NCI-H524 treated with DMSO at 0.1 percent for 48 hours (cell line): ENCODE results near the gene ETHE1.

Source experiments
- DNase-seq: peaks from one replicate; lab custom pipeline; 2025; lab: John Stamatoyannopoulos, UW

ETHE1 gene

DNA sequence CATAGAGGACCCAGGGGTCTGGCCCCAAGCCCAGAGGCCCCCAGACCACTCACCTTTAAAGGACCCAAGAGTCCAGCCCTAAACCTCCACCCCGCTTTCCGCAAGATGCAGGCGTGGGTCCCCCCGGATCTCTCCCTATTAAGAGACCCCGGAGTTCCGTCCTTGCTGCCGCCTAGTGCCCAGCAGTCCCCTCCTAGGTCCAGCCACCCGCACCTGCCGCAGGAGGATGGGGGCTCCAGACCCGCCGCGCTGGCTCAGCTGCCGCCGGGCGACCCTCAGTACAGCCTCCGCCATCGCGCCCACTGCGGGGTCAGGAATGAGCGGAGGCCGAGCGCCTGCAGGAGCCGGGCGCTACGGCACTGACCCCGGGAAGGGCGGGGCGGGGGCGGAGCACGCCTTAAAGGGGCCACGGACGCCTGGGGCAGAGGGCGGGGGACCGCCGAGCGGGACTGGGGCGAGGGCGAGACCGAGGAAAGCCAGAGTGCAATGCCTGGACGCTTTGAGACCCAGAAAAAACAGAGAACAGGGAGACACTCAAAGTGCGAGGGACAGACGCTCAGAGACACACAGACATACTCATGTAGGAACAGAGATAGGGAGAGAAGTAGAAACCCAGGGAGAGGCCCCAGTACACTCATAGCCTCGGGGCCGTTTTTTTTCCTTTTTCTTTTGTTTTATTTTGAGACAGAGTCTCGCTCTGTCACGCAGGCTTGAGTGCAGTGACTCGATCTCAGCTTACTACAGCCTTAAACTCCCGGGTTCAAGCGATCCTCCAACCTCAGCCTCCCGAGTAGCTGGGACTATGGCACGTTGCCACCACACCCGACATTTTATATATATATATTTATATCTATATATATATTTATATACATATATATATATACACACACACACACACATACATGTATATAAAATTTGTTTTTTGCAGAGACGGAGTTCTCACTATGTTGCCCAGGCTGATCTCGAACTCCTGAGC is at the start of gene ETHE1:
Gene ETHE1, minus strand, starts transcription at position 318 of the 976 bp plus-strand sequence. Its CDS starts 24 bp downstream, at position 294.
- no peak for DNase-seq

DNA sequence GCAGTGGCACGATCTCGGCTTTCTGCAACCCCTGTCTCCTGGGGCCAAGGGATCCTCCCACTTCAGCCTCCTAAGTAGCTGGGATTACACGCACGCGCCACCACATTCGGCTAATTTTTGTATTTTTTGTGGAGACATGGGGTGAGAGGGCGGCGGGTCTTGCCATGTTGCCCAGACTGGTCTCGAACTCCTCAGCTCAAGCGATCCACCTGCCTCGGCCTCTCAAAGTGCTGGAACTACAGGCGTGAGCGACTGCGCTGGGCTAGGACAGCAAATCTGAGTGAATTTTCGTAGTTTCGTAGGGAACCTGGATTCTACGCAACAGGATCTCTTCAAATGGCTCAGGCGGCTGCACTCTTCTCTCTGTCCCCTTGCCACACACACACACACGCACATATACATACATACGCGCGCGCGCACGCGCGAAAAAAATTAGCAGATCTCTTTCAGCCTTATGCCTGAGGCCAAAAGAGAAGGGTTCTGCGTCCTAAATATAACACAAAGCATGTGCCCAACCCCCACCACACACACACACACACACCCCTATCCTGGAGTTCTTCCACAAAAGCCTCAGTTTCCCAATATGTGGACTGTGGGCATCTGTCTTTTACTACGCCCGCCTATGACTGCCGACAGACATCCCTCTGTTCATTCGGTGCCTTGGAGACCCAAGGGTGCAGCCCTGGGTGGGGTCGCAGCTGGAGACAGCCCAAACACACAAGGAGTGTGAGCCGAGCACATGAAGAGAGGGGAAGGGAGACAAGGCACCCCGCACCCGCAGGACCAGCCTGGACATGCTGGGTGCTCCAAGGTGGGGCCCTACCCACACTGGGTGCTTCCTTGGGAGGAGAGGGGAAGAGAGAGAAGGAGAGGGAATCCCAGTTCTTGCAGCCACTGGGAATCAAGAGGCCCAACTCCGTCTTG is 49.2 kb upstream of the ETHE1 start:
- DNase-seq, result no peak

DNA sequence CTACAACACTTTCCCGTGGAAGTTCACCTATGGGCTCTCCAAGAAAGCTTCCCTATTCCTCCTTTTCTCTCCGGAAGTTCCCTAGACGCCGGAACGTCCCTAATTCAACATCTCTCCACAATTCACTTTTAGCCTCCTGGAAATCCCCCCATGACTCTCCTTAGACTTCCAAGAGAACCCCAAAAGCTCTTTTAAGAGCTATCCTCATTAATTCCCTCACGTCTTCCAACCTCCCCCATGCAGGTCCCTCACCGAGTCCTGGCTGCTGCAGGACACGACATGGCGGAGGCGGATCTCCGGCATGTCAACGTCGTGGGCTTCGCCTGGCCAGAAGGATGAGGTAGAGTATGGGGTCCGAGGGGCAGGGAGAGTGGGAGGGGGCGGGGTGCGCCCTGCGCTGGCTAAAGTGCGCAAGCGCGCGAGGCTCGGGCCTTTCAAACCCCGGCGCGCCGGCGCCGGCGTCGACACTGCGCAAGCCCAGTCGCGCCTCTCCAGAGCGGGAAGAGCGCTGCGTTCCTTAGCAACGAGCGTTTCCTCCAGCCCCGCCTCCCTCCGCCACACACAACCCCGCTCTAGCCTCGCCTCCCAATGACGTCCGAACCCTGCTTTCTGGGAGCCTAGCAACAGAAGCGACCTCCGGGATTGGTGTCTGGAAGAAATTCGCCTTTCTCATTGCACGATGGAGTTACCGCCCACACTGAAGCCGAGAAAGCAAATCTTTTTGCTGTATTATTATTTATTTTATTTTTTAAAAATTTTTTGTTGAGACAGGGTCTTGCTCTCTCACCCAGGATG is 48.4 kb upstream of the ETHE1 start, which contains the start of the genes PINLYP and XRCC1:
Gene PINLYP, plus strand, starts transcription at position 646 of the 795 bp plus-strand sequence. CDS start 1,391 bp downstream, outside the sequence.
Gene XRCC1, minus strand, starts transcription at position 372 of the 795 bp plus-strand sequence. Its CDS starts 69 bp downstream, at position 303.
- DNase-seq, result peak; percentile 78

- no peak for DNase-seq
These were observed 47.6 kb upstream of the ETHE1 start for GRCh38 chr19:43574424-43575155.

- no peak for DNase-seq
These were observed 45.2 kb upstream of the ETHE1 start for GRCh38 chr19:43572171-43572588.

DNA sequence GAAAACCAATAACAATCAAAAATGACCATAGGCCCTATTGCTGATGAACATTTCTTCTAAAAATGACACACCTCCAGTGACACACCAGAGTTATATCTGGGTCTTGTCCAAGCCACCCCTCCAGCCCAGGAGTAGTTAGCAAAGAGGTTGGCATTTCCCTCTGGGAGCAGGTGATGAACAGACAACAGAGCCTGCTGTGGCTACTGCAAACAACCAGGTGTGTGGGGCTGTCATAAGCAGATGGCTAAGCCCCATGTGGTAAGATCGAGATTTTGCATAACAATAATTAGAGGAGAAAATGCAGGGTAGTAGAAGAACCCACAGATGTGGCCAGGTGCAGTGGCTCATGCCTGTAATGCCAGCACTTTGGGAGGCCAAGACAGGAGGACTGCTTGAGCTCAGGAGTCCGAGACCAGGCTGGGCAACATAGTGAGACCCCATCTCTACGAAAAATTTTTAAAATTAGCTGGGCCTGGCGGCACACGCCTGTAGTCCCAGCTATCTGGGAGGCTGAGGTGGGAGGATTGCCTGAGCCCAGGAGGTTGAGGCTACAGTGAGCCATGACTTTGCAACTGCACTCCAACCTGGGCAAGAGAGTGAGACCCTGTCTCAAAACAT is 43.3 kb upstream of the ETHE1 start:
- DNase-seq, result no peak

DNA sequence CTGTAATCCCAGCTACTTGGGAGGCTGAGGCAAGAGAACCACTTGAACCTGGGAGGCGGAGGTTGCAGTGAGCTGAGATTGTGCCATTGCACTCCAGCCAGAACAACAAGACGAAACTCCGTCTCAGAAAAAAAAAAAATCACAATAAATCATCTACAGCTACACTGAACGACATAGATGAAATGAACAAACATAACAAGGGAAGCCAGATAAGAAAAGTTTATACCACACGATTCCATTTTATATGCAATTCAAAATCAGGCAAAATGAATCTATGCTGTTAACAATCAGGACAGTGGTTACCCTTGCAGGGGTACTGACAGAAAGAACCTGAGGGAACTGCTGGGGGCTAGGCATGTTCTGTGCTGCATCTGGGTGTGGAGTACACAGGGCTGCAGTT is 42.7 kb upstream of the ETHE1 start:
- no peak for DNase-seq

- peak; percentile 21 for DNase-seq
These were observed 37.8 kb upstream of the ETHE1 start for GRCh38 chr19:43564800-43565199.

DNA sequence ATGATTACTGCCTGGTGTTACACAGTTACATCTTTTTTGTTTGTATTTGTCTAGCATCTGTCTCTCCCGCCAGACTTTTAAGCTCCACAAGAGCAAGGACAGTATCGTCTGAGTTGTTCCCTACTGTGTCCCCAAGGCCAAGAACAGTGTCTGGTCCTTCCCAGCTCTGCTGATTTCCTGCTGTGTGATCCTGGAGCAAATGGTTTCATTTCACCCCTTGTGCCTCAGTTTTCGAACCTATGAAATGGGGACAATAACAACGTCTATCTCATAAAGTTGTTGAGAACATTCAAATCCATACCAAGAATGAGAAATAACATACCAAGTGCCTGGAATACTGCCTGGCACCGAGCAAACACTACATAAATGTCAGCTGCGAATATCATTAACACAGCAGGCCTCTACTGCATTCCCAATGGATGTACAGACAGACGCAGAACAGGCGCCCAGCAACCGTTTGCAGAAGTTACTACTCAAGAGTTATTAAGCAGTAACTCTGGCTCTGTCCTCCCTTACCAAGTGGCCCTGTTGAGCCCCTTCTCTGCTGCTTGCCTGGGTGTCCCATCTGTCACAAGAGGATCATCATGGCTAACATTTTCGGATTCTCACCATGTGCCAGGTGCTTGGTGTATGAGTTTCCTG is 36.9 kb upstream of the ETHE1 start:
- peak; percentile 39 for DNase-seq

DNA sequence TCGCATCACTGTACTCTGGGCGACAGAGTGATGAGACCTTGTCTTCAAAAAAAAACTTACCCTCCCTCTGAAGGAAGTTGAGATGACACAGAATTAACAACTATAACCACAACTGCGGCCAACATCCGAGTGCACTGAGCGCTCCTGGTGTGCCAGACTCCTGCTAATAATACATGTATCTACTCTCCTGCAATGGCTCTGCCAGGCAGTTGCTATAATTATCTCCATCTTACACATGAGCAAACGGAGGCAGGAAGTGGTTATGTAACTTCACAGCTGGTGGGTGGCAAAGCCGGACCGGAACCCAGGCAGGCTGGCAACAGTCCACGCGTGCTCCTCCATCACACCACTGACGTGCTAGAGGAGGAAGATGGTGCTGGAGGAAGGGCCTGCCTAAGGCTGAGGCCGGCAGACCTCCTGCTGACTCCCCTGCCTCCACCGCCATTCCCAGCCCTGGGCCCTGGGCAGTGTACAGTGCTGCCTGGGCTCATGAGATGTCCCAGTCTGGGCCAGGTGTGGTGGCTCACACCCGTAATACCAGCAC is 35.8 kb upstream of the ETHE1 start:
- no peak for DNase-seq

- no peak for DNase-seq
These were observed 35.3 kb upstream of the ETHE1 start for GRCh38 chr19:43562226-43562697.

GRCh38 chr19:43561139-43561970 is 34.4 kb upstream of the ETHE1 start:
- DNase-seq, result no peak

- DNase-seq, result no peak
These were observed 33.7 kb upstream of the ETHE1 start for GRCh38 chr19:43560687-43561086.

DNA sequence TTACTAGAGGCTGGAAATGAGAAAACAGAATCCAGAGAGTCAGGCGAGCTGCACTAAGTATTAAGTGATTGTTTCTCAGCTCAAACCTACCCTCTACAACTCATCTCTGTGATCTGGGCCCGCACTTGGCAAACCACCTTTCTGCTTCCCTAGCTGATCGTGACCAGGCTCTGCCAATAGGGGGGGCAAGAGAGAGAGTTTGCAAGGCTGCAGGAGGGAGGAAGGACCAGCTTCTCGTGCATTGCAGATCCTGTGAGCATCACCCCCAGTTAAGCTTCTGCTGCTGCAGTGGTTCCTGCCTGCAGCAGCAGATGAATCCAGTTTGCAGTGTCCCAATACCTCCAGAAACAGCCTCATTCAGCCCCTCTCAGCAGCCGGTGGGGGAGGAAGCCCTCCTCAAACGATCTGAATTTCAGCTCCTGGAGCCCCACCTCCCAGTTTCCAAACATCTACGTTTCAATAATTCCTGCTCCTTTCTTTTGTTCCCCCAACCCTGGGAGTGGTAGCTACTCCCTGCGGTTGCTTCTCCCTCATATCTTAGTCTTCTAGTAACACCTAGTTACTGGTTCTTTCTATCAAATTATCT is 28.3 kb upstream of the ETHE1 start:
- DNase-seq, result no peak

DNA sequence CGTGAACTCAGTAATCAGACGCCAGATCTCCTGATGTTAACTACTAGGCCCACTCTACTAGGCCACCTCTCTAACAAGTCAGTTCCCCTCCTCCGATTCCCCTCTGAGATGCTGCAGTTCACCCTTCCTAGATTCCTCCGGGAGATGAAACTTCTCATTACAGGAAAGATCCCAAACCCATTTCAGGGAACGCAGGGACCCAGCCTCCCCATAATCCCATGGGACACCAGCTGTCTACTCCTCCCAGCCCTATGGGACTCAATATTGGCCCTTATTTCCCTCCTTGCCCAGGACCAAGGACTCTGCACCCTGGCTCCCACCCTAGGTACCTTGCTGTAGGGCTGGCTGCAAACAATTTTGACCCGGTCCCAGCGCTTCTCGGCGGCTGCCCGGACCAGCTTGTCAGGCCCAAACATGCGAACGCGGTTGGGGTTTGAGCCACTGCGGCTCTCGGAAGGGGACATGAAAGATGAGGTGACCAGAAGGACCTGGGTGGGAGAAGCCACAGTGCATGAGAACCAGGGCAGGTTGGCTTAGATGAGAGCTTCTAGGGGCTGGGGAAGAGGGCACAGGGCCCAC is 27.4 kb upstream of the ETHE1 start:
- no peak for DNase-seq

DNA sequence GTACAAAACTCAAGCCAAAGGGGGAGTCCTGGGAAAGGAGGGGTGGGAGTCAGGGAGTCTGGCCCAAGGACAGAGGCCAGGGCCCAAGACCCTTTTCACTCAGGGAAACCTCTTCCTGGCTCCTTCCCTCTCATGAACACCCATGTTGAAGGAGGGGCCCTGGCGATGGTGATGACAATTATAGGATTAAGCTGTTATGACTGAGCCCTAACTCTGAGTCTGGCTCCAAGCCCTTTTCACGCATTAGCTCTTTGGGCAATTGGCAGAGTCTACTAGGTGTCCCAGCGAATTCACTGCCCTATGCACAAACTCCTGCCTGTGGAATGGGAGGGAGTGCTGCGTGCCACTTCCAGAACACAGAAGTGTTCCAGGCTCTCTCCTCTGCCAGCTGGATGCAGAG is 26.7 kb upstream of the ETHE1 start:
- DNase-seq, result no peak

DNA sequence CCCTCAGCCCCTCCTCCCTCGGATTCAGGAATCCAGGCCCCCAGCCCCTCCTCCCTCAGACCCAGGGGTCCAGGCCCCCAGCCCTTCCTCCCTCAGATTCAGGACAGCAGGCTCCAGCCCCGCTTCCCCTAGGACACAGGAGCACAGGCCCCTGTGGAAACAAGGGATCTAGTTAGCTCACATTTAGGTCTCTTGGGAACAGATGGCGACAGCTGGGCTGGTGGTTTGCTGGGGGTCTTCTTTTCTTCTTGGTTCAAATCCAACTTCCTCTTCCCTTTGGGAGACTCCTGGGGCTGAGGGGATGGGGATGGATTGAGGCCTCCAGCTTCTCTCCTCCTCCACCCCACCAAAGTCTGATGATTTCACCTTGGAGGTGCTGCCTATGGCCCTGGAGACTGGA is 25.6 kb upstream of the ETHE1 start:
- DNase-seq, result peak; percentile 18

DNA sequence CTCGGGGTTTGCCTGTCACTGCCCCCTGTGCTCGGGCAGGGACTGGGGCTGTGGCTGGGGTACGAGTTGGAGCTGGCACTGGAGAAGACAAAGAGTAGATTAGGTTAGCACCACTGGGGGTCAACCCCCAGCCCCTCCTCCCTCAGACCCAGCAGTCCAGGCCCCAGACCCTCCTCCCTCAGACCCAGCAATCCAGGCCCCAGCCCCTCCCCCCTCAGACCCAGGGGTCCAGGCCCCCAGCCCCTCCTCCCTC is 25.1 kb upstream of the ETHE1 start:
- DNase-seq, result no peak
